ENCODE measurements around the gene ACSM2B.
"Not testable (repeated sequence)": the region's sequence is repeated elsewhere in the genome, so short reads cannot be mapped to it uniquely, and the experiment has no call there.

The ACSM2B gene

GRCh38 chr16:20515688-20516090 lies 60.5 kb downstream of the ACSM2B start:
- in situ Hi-C loops (cut with MboI; ENCODE audit: low sequenced_read_pairs, unreplicated experiment), result no loop called here
- TF ChIP-seq, protein P1, sequence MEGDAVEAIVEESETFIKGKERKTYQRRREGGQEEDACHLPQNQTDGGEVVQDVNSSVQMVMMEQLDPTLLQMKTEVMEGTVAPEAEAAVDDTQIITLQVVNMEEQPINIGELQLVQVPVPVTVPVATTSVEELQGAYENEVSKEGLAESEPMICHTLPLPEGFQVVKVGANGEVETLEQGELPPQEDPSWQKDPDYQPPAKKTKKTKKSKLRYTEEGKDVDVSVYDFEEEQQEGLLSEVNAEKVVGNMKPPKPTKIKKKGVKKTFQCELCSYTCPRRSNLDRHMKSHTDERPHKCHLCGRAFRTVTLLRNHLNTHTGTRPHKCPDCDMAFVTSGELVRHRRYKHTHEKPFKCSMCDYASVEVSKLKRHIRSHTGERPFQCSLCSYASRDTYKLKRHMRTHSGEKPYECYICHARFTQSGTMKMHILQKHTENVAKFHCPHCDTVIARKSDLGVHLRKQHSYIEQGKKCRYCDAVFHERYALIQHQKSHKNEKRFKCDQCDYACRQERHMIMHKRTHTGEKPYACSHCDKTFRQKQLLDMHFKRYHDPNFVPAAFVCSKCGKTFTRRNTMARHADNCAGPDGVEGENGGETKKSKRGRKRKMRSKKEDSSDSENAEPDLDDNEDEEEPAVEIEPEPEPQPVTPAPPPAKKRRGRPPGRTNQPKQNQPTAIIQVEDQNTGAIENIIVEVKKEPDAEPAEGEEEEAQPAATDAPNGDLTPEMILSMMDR (IDR thresholded peaks at IDR 0.05; ENCODE audit: borderline replicate concordance, control extremely low read depth, extremely low read depth, insufficient read depth, missing control alignments), result no peak
- no peak for DNase-seq (ENCODE audit: low spot score)

DNA sequence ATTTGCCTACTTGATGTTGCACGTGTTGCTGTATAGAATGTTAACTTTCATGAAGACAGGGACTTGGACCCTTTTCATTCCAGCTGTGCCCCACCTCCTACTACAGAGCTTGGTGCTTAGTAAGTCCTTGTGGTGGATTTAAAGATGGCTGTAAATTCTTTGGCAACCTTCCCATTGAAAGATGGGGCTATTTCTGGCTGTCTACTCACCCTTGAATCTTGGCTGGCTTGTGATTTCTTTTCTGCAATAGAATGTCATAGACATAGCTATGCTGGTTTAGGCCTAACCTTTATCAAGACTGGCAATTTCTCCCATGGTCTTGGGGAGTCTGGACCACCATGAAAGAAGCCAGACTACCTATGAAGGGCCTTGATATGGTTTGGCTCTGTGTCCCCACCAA lies 65.8 kb downstream of the ACSM2B start:
- no peak for DNase-seq (ENCODE audit: low spot score)
- in situ Hi-C loops (cut with MboI; ENCODE audit: low sequenced_read_pairs, unreplicated experiment), result no loop called here
- TF ChIP-seq, protein P1 (IDR thresholded peaks at IDR 0.05; ENCODE audit: borderline replicate concordance, control extremely low read depth, extremely low read depth, insufficient read depth, missing control alignments), result no peak

- DNase-seq (ENCODE audit: low spot score), result no peak
- TF ChIP-seq, protein P1 (IDR thresholded peaks at IDR 0.05; ENCODE audit: borderline replicate concordance, control extremely low read depth, extremely low read depth, insufficient read depth, missing control alignments), result no peak
- in situ Hi-C loops (cut with MboI; ENCODE audit: low sequenced_read_pairs, unreplicated experiment), result no loop called here
These were observed 68.9 kb downstream of the ACSM2B start for GRCh38 chr16:20507280-20507679.

GRCh38 chr16:20504418-20504817 lies 71.7 kb downstream of the ACSM2B start:
- TF ChIP-seq, protein P1 (IDR thresholded peaks at IDR 0.05; ENCODE audit: borderline replicate concordance, control extremely low read depth, extremely low read depth, insufficient read depth, missing control alignments), result no peak
- no peak for DNase-seq (ENCODE audit: low spot score)
- in situ Hi-C loops (cut with MboI; ENCODE audit: low sequenced_read_pairs, unreplicated experiment), result no loop called here

DNA sequence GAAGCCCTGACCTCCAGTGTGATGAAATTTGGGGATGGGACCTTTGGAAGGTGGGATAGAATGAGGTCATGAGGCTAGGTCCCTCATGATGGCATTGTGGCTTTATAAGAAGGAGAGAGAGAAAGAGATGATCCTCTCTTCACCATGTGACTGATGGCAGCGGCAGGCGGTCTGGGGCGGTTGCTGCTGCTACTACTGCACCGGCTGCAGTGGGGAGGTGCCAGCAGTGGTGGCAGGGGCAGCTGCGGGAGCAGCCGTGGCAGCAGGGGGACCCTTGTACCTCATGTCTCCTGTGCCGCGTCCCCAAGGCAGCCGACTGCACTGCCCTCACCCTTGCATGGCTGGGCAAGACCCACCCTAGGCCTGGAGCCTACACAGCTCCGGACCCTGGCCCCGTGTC lies 84.7 kb downstream of the ACSM2B start:
- in situ Hi-C loops (cut with MboI; ENCODE audit: low sequenced_read_pairs, unreplicated experiment), result not testable (repeated sequence)

GRCh38 chr16:20490994-20491393 lies 85.2 kb downstream of the ACSM2B start:
- DNase-seq (ENCODE audit: low spot score); in situ Hi-C loops (cut with MboI; ENCODE audit: low sequenced_read_pairs, unreplicated experiment): not testable (repeated sequence)

More for the DNA sequence above, 84.7 kb downstream of the ACSM2B start:
- not testable (repeated sequence) for DNase-seq (ENCODE audit: low spot score)

Data from GM13976 (cell line).